ENCODE measurements around the gene RBM47.

The RBM47 gene

DNA sequence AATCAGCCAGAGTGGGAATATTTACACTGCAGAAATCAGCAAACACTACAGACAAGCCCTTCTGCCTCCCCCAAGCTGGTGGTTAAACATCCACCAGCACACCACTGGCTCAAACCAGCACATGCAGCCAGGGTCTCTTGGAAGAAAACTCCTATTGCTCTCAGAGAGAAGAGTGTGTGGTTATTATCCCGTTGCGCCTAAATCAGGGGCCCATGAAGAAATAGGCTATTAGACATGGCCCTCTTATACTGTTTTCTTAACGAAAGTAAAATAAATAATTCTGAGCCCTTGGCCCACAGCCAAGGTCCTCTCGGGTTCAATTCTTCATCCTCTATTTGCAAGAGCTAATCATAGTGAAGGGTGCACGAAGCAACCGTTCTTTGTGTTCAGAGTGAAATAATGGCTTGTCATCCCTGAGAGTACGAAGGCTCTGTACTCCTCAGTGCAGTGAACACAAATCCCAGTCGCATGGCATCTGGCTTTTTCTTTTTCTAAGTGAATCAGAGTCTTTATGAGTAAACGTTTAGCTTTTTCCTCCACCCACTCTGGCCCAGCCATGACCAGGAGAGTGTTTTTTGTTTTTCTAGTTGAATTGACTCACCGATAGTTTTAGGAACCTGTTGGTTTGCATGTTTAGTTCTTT is 33.4 kb upstream of the RBM47 start:
- TF ChIP-seq, protein P1, sequence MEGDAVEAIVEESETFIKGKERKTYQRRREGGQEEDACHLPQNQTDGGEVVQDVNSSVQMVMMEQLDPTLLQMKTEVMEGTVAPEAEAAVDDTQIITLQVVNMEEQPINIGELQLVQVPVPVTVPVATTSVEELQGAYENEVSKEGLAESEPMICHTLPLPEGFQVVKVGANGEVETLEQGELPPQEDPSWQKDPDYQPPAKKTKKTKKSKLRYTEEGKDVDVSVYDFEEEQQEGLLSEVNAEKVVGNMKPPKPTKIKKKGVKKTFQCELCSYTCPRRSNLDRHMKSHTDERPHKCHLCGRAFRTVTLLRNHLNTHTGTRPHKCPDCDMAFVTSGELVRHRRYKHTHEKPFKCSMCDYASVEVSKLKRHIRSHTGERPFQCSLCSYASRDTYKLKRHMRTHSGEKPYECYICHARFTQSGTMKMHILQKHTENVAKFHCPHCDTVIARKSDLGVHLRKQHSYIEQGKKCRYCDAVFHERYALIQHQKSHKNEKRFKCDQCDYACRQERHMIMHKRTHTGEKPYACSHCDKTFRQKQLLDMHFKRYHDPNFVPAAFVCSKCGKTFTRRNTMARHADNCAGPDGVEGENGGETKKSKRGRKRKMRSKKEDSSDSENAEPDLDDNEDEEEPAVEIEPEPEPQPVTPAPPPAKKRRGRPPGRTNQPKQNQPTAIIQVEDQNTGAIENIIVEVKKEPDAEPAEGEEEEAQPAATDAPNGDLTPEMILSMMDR (IDR thresholded peaks at IDR 0.05; ENCODE audit: insufficient read depth, low read depth, low read length, missing control alignments) = no peak

DNA sequence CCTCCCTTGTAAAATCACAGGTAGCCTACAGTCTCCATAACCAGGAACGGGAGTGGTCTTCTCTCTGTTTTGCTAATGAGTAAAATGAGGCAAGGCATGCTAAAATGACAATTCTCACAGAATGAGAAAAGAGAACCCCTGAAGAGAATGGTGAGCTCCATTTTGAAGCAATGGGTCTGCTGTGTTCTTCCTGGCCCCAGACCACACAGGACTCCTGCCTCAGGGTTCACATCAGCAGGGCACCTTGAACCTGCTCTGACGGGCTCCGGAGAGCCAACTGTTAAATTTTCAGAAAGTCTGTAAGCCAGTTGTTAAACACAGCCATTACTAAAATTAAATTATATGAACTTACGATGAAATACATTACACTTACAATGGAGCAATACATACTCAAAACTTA is 32.1 kb upstream of the RBM47 start:
- H3K4me3 ChIP-seq (ENCODE audit: low read depth, low read length) = no peak overlapping the region
- TF ChIP-seq, protein P1 (IDR thresholded peaks at IDR 0.05; ENCODE audit: insufficient read depth, low read depth, low read length, missing control alignments) = no peak
- DNase-seq (ENCODE audit: low read depth) = no peak

More for the DNA sequence above, 33.4 kb upstream of the RBM47 start:
- DNase-seq (ENCODE audit: low read depth) = peak; percentile 84
- H3K4me3 ChIP-seq (ENCODE audit: low read depth, low read length) = peak overlapping the region; percentile 22

DNA sequence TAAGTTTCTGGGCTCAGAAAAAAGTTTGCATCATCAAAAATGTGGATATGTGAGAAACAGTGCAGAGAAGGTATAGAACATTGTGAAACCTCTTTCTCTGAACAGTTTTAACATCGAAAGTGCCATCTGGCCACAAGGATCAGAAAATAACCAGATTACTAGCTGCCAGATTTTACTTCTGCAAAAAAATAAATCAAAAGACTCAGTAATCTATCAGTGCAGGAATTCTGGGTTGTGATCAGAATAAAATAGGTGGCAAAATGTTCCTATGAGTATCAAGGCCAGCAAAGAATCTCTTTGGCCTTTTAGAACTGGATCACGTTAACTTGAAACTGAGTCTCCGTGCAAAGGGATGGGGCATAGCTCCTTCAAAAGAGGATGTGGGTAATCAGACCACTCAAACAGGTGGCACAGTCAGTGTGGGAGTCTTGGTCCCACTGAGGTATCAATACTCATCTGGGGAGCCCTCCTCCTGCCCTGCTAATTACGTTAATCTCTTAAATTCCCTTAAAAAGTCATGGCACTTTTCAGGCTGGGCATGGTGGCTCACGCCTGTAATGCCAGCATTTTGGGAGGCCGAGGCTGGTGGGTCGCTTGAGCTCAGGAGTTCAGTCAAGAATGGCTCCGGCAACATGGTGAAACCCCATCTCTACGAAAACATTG is 26.7 kb upstream of the RBM47 start:
- DNase-seq (ENCODE audit: low read depth) = peak; percentile 92
- peak overlapping the region; percentile 43 for H3K4me3 ChIP-seq (ENCODE audit: low read depth, low read length)
- TF ChIP-seq, protein P1 (IDR thresholded peaks at IDR 0.05; ENCODE audit: insufficient read depth, low read depth, low read length, missing control alignments) = no peak

DNA sequence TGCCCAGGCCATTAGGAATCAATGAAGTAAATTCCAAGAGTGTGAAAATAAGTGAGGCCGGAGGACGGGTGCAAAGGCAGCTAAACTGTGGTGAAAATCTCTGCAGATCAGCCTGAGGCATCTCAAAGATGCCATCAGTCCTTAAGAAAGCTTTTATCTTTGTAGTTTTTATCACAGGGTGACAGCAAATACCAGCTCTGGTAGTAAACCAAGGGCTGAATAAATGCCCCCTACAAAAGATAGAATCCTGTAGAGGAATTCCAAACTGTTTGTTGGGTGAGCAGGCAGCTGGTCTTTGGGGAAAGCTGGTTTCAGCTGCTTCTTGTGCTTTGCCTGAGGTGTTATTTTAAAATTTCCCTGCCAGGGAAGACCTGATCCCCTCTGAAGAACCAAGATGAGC is 21.6 kb upstream of the RBM47 start:
- no peak for DNase-seq (ENCODE audit: low read depth)
- no peak overlapping the region for H3K4me3 ChIP-seq (ENCODE audit: low read depth, low read length)
- TF ChIP-seq, protein P1 (IDR thresholded peaks at IDR 0.05; ENCODE audit: insufficient read depth, low read depth, low read length, missing control alignments) = no peak

DNA sequence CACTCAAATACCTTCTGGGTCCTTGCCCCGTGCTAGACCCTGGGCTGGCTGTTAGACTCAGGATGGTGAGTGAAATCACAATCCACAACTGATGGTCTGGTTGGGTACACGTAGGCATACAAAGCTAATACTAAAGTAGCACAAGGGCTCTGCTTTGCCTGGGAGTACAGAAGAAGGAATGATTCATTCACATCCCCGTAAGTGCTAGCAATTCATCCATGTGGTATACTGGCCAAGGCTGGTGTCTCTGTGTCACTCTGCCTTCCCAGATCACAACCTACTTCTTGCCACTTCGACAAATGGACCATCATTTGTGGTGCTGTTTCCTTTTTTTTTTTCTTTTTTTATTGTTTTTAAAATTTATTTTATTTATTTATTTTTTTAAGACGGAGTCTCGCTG is 19.7 kb upstream of the RBM47 start:
- TF ChIP-seq, protein P1 (IDR thresholded peaks at IDR 0.05; ENCODE audit: insufficient read depth, low read depth, low read length, missing control alignments) = no peak
- no peak overlapping the region for H3K4me3 ChIP-seq (ENCODE audit: low read depth, low read length)
- DNase-seq (ENCODE audit: low read depth) = no peak

DNA sequence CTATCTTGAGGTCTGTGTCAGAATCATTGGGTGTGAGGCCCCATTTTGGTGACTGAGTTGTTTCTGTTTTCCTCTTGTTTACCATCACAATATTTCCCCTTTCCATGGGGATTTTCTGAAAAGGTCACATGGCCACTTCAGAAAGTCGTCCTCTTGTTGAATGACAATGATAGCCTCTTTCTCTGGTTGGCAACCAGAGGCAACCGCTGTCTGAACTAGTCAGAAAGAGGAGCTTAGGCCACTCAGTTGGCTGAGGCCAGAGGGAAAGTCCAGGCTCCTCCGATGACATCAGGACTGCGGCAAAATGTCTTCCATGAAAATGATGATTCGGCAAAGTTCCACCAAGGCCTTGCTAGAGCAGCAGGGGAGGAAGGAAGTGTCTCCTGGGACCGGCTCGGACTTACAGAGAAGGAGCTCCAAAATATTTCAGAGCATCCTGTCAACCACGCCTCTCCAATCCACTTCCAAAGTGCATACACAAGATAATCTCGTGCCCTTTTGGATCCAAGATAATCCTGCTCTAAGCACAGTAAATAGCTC is 19.1 kb upstream of the RBM47 start:
- no peak overlapping the region for H3K4me3 ChIP-seq (ENCODE audit: low read depth, low read length)
- TF ChIP-seq, protein P1 (IDR thresholded peaks at IDR 0.05; ENCODE audit: insufficient read depth, low read depth, low read length, missing control alignments) = no peak
- peak; percentile 69 for DNase-seq (ENCODE audit: low read depth)
